Activated CD4-positive, CD25-positive, alpha-beta regulatory T cell treated with anti-CD3 and anti-CD28 coated beads, Interleukin-2, amount 50 U/mL, for 72 hours (primary cell): ENCODE measurements around the gene C19orf53.

Source experiments
- DNase-seq: peaks from one replicate; pipeline ENCODE4 v3.0.0; 2021

Gene C19orf53

GRCh38 chr19:13796301-13797057, 22.2 kb downstream of the C19orf53 start:
- DNase-seq = no peak

- DNase-seq = no peak
Measured at GRCh38 chr19:13797058-13797440, 22.8 kb downstream of the C19orf53 start.

- DNase-seq = no peak
Measured at GRCh38 chr19:13797870-13798269, 23.6 kb downstream of the C19orf53 start.

DNA sequence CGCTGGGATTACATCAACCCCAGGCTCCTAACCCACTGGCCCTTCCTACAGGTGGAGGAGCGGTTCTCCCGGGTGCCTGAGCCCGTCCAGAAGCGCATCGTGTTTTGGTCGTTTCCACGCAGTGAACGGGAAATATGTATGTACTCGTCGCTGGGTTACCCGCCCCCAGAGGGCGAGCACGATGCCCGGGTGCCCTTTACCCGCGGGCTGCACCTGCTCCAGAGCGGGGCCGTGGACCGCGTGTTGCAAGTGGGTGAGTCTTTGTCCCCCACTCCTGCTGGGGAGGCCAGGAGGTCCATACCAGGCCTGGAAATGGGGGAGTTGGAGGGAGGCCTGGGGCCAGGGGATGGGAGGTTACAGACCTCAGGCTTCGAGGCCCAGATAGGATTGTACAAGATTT, 25.4 kb downstream of the C19orf53 start:
- no peak for DNase-seq

GRCh38 chr19:13803038-13803437, 28.8 kb downstream of the C19orf53 start:
- no peak for DNase-seq

DNA sequence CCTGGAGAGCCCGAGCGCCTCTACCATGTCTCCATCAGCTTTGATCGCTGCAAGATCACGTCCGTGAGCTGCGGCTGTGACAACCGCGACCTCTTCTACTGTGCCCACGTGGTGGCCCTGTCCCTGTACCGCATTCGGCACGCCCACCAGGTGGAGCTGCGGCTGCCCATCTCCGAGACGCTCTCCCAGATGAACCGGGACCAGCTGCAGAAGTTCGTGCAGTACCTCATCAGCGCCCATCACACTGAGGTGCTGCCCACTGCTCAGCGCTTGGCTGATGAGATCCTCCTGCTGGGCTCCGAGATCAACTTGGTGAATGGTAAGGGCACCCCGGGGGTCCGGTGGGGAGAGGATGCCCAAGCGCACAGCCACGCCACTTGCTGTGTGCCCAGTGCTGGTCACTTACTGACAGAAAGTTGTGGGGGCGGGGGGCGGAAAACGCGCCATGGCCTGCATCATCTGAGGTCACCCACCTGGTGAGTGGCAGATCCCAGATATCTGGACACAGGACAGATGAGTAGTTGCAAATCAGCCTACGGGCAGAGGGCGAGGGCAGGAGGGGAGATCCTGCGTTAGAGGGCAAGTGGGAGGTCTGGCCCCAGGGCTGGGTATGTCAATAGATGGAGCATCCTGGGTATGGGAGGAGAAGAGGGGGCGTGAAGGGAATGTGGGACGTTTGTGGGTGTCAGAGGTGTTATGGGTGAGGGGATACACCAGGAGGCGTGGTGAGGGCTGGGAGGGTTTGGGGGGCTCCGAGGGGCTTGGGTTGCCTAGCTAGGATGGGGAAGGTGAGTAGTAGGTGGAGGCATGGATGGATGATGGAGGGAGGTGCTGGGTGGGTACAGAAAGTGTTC, 30.8 kb downstream of the C19orf53 start:
- DNase-seq = no peak

- DNase-seq = no peak
Measured at GRCh38 chr19:13806728-13807127, 32.5 kb downstream of the C19orf53 start.

DNA sequence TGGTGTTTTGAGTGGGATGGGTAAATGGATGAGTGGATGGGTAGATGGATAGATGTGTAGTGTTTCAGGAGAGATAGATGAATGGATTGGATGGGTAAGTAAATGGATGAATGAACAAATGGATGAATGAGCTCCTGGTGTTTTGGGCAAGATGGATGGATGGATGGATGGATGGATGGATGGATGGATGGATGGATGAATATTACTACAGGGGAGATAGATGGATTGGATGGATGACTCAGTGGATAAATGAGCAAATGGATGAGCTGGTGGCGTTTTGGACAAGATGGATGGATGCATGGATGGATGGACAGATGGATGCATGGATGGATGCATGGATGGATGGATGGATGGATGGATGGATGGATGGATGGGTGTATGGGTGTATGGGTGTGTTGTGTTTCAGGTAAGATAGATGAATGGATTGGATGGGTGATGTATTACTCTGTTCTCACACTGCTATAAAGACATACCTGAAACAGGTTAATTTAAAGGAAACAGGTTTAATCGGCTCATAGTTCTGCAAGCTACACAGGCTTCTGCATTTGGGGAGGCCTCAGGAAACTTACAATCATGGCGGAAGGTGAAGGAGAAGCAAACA, 33.3 kb downstream of the C19orf53 start:
- no peak for DNase-seq

GRCh38 chr19:13808856-13809255, 34.6 kb downstream of the C19orf53 start:
- DNase-seq = no peak

DNA sequence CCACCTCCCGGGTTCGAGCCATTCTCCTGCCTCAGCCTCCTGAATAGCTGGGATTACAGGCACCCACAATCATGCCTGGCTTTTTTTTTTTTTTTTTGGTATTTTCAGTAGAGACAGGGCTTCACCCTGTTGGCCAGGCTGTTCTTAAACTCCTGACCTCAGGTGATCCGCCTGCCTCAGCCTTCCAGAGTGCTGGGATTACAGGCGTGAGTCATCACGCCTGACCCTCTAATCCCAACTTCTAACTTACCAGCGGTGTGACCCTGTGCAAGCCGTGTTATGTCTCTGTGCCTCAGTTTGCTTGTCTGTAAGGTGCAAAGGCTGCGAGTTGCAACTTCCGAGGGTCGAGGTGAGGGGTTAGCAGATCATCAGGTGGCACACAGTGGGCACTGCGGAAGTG, 38.3 kb downstream of the C19orf53 start:
- DNase-seq = no peak

GRCh38 chr19:13813147-13813546, 38.9 kb downstream of the C19orf53 start:
- no peak for DNase-seq

- DNase-seq = no peak
Measured at GRCh38 chr19:13814550-13814949, 40.3 kb downstream of the C19orf53 start.

GRCh38 chr19:13817018-13817614, 42.9 kb downstream of the C19orf53 start:
- no peak for DNase-seq

- DNase-seq = no peak
Measured at GRCh38 chr19:13817615-13818371, 43.5 kb downstream of the C19orf53 start.

DNA sequence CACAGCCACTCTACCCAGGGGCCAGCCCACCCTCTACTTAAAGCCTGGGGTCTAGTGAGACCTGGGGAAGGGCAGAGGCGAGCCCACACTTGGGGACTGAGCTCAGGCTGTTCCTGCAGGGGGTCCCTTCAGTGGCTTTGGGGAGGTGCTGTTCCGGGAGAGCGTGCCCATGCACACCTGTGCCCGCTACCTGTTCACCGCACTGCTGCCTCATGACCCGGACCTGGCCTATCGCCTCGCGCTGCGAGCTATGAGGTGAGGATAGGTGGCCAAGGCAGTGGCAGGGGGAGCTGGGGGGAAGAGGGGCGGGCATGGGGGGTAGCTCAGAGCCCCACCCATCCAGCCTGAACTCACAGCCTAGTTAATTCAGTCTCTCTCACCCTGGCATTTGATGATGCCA, 45.0 kb downstream of the C19orf53 start:
- no peak for DNase-seq

GRCh38 chr19:13821292-13821691, 47.0 kb downstream of the C19orf53 start:
- no peak for DNase-seq

GRCh38 chr19:13823256-13823655, 49.0 kb downstream of the C19orf53 start:
- DNase-seq = no peak

GRCh38 chr19:13823901-13824300, 49.6 kb downstream of the C19orf53 start:
- no peak for DNase-seq

DNA sequence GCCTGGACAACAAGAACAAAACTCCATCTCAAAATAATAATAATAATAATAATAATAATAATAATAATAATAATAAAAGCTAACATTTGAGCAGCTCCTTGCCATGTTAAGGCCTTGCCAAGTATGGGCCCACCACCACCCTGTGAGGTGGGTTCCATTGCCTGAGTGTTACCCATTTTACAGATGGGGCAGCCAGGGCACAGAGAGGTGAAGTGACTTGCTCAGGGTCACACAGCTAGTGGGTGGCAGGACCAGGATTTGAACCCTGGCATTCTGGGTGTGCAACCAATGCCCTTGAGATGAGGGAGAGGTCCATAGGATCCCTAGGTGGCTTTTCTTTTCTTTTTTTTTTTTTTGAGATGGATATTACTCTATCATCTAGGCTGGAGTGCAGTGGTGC, 50.4 kb downstream of the C19orf53 start:
- no peak for DNase-seq

- no peak for DNase-seq
Measured at GRCh38 chr19:13825489-13826441, 51.5 kb downstream of the C19orf53 start.

- no peak for DNase-seq
Measured at GRCh38 chr19:13826652-13827235, 52.5 kb downstream of the C19orf53 start.
